HG03139 (cell line): ENCODE data around the gene KDELR1.
A peak's percentile ranks its signal among the peaks of the same experiment; 100 is the strongest.

Experiments
- ATAC-seq: cut with Tn5 transposase; IDR thresholded peaks from one replicate; pipeline ENCODE4 v1.9.1; 2021; ENCODE audit not compliant: unreplicated experiment

Gene KDELR1

GRCh38 chr19:48342841-48343540, 48.4 kb downstream of the KDELR1 start:
- no peak for ATAC-seq

GRCh38 chr19:48342414-48342738, 49.0 kb downstream of the KDELR1 start:
- ATAC-seq, result no peak

DNA sequence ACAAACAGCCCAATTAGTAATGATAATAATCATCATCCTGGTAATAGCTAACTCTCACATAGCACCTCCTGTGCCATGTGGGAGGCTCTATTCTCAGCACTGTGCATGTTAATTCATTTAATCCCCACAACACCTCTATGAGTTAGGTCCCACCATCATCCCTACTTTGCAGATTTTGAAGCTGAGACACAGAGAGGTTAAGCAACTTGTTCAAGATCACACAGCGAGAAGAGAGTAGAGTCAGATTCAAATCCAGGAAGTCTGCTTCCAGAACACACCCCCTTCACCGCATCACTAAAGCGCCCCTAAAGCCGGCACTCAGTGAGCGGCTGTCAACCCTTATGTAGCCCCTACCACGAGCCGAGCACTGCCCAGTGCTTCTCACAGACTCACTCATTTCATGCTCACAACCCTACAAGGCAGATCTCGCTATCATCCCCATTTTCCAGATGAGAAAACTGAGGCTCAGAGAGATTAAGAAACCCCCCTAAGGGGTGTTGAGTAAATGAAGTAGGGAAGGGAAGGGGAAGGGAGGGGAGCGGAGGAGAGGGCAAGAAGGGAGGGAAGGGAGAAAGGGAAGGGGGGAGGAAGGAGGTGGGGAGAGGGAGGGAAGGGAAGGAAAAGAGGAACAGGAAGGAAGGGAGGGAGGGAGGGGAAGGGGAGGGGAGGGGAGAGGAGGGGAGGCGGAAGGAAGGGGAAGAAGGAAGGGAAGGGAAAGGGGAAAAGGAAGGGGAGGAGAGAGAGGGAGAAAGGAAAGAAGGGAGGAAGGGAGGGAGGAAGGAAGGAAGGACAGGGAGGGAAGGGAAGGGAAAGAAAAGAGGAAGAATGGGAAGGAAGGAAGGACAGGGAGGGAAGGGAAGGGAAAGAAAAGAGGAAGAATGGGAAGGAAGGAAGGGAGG, 49.6 kb downstream of the KDELR1 start:
- ATAC-seq, result no peak

DNA sequence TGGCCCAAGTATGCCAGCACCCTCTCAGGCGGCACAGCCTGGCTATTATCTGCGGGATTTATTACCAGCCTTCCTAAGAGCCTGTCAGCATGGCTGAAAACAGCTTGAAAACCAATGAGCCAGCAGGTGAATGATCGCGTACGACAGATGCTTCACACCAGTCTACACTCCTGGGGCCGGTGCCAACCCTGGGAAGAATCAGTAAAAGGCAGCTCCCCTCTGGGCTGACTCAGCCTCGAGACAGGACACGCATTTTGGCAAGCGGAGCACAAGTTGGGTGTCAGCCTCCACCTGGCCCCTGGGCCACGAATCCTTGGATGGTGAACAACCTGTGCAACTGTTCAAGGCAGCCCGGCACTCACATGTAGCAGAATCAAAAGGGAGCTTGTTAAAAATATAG, 50.4 kb downstream of the KDELR1 start:
- ATAC-seq, result no peak

- no peak for ATAC-seq
Observed at GRCh38 chr19:48338802-48339503, 52.4 kb downstream of the KDELR1 start.

DNA sequence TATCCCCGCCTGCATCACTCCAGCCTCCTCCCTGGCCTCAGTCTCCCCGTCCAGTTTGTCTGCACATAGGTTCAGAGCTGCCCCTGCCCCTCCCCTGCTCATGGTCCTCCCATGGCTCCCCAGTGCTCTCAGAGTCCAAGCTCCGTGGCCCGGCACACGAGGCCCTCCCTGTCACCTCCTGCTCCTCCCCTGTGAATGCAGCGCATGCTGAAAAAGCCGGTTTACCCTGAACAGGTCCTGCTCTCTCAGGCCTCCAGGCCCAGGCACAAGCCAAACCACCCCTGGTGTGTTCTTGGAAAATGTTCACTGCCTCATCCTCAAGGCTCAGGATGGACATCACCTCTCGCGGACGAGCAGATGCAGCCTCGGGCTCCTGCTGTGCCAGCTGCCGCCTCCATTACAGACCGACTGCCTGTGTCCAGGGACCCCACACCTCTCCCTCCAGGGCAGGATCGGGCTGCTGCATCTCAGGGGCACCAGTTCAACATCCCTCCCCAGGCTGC, 53.0 kb downstream of the KDELR1 start:
- no peak for ATAC-seq

- peak; percentile 45 for ATAC-seq
Observed at GRCh38 chr19:48333467-48334384, 57.6 kb downstream of the KDELR1 start.

DNA sequence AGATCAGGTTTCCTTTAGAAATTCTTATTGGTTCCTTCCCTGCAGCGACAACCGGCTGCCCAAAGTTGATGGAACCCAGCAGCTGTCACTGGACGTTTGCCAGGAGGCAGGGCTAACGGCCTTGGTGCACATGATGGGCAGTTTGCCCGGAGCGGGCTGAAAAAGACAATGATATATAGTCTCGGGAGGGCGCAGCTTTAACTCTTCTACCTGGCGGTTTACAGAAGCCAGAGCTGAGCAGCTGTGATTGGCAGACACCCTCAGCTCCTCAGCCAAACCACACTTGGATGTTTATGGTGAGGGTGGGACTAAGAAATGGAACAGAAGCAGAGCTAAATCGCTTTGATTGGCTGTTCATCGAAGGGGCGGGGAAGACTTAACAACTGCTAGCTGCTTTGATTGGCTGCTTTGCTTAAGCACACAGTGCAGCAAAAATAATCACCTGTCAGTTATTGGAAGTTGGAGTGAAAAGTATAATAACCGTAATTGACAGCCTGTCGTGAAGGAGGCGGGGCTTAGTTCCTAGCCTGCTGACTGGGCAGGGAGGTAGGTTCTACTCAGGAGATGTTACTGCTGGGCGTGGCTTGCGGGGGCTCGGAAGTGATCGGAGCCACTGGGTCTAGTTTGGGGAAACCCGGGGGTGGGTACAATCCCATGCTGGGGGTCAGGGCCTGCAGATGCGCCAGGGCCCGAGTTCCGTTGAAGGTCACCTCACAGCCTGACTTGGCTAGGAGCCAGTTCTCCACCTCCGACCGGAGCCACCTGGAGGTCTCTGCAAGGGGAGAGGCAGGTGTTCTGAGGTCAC, 58.5 kb downstream of the KDELR1 start:
- peak; percentile 50 for ATAC-seq
